K562 (cell line): ENCODE measurements around the gene FBXW7. TPM values are rescaled to one million over a fixed set of nuclear protein-coding genes. Genes with fewer than 3 reads are reported as not detected.
A peak's percentile ranks its signal among the peaks of the same experiment; 100 is the strongest.

Source experiments
- CBFA2T3 ChIP-seq: fragments of 450-650 bp; IDR thresholded peaks from 2 replicates; pipeline ENCODE4 v1.6.1; 2017
- CHD4 ChIP-seq: fragments of 200-600 bp; sonication (generic); IDR thresholded peaks from 3 replicates; pipeline ENCODE4 v1.6.1; 2012; ENCODE audit warnings: low read depth, mild to moderate bottlenecking, mixed read lengths, low read length, inconsistent platforms; ENCODE audit not compliant: insufficient read depth, insufficient replicate concordance, poor library complexity, severe bottlenecking
- DPF2 ChIP-seq: fragments of 450-650 bp; IDR thresholded peaks from 2 replicates; pipeline ENCODE4 v1.6.1; 2016
- E2F3 ChIP-seq: fragments of 250-450 bp; sonication (Bioruptor Pico); IDR thresholded peaks from 2 replicates; pipeline ENCODE4 v1.4.0; 2020; ENCODE audit warnings: mild to moderate bottlenecking
- ETS2 ChIP-seq: IDR thresholded peaks from 2 replicates; pipeline ENCODE4 v1.6.1; 2016; ENCODE audit warnings: borderline replicate concordance, missing genetic modification characterization, mild to moderate bottlenecking, moderate library complexity, missing compliant biosample characterization; ENCODE audit not compliant: poor library complexity, severe bottlenecking
- EWSR1 ChIP-seq: fragments of 450-650 bp; IDR thresholded peaks from 2 replicates; pipeline ENCODE4 v1.6.1; 2018; ENCODE audit warnings: borderline replicate concordance, mild to moderate bottlenecking, low read depth, moderate library complexity; ENCODE audit not compliant: partially characterized antibody
- EZH2 ChIP-seq: IDR thresholded peaks from 2 replicates; pipeline ENCODE4 v1.6.1; 2012; ENCODE audit warnings: low read depth, mild to moderate bottlenecking, inconsistent platforms, low read length, borderline replicate concordance
- KDM4B ChIP-seq, 2 experiments: fragments of 450-650 bp in 1 of 2; sonication (generic) in 1 of 2; IDR thresholded peaks; 2 replicates each; pipeline ENCODE4 v1.6.1; 2016 to 2017; ENCODE audit warnings: borderline replicate concordance in 2 of 2, antibody characterized with exemption in 1 of 2, low read depth in 1 of 2, mild to moderate bottlenecking in 1 of 2
- KLF6 ChIP-seq: fragments of 250-450 bp; sonication (Bioruptor Pico); IDR thresholded peaks from 2 replicates; pipeline ENCODE4 v1.4.0; 2020; ENCODE audit warnings: mild to moderate bottlenecking, moderate library complexity, borderline replicate concordance
- L3MBTL2 ChIP-seq: fragments of 450-650 bp; IDR thresholded peaks from 2 replicates; pipeline ENCODE4 v1.6.1; 2016; ENCODE audit warnings: mild to moderate bottlenecking, moderate library complexity
- MECOM ChIP-seq: fragments of 250-450 bp; sonication (Bioruptor Pico); IDR thresholded peaks from 2 replicates; pipeline ENCODE4 v1.8.0; 2022; ENCODE audit warnings: inconsistent platforms
- MED1 ChIP-seq: sonication (generic); formaldehyde crosslinking; IDR thresholded peaks from 2 replicates; pipeline ENCODE4 v1.8.1; 2023; ENCODE audit warnings: missing genetic modification reagents, borderline replicate concordance
- NBN ChIP-seq: fragments of 450-650 bp; IDR thresholded peaks from 2 replicates; pipeline ENCODE4 v1.6.1; 2016; ENCODE audit warnings: low read depth, mild to moderate bottlenecking
- POLR2A ChIP-seq: fragments of 450-650 bp; conservative IDR thresholded peaks from 2 replicates; pipeline ENCODE4 v1.6.1; 2016
- SAP30 ChIP-seq: fragments of 200-600 bp; sonication (generic); IDR thresholded peaks from 2 replicates; pipeline ENCODE4 v1.6.1; 2012; ENCODE audit warnings: borderline replicate concordance, low read depth, mild to moderate bottlenecking, moderate library complexity, low read length, control low read depth, inconsistent platforms; ENCODE audit not compliant: insufficient read depth, poor library complexity, severe bottlenecking
- SP1 ChIP-seq: sonication (generic); formaldehyde crosslinking; IDR thresholded peaks from 2 replicates; pipeline ENCODE4 v1.8.1; 2022; ENCODE audit warnings: mild to moderate bottlenecking, missing genetic modification reagents
- SP2 ChIP-seq: IDR thresholded peaks from 2 replicates; pipeline ENCODE4 v1.6.1; 2011; ENCODE audit warnings: mild to moderate bottlenecking, low read depth, low read length, moderate library complexity; ENCODE audit not compliant: poor library complexity, severe bottlenecking; ENCODE audit errors: extremely low read depth
- SRSF9 ChIP-seq: fragments of 200-400 bp; formaldehyde crosslinking; IDR thresholded peaks from 2 replicates; pipeline ENCODE4 v1.6.1; 2017; ENCODE audit warnings: low read depth, low read length, borderline replicate concordance
- ZNF124 ChIP-seq: sonication (generic); formaldehyde crosslinking; IDR thresholded peaks from 2 replicates; pipeline ENCODE4 v1.8.1; 2022; ENCODE audit warnings: missing genetic modification reagents
- ZNF212 ChIP-seq: fragments of 450-650 bp; formaldehyde crosslinking; IDR thresholded peaks from 2 replicates; pipeline ENCODE4 v1.4.0; 2020; ENCODE audit warnings: mild to moderate bottlenecking
- ZNF347 ChIP-seq: fragments of 450-650 bp; formaldehyde crosslinking; IDR thresholded peaks from 2 replicates; pipeline ENCODE4 v1.4.0; 2020; ENCODE audit warnings: low read depth, mild to moderate bottlenecking, moderate library complexity
- ZNF584 ChIP-seq: fragments of 200-800 bp; sonication (Bioruptor generic); IDR thresholded peaks from 2 replicates; pipeline ENCODE4 v1.6.1; 2016; ENCODE audit warnings: low read depth, mild to moderate bottlenecking, missing genetic modification characterization, missing compliant biosample characterization
- polyA plus RNA-seq, 8 experiments: library from polyadenylated mRNA; depleted of rRNA in 4 of 8; stranded (reverse) in 5 of 8; unstranded in 3 of 8; fragments of >200 nt; fragmentation: Nextera tagmentation in 2 of 8; fragmentation: Illumina TruSeq in 1 of 8; extraction: Ambion mirVana in 2 of 8; extraction: Trizol in 1 of 8; gene quantifications; 2 replicates each; pipeline versions ENCODE4 v1.2.1 to v1.2.3, GENCODE V29; 2011 to 2014; ENCODE audit warnings: inconsistent platforms in 1 of 8, missing spikeins in 1 of 8
- total RNA-seq, 7 experiments: library from RNA; depleted of rRNA in 6 of 7; stranded (reverse); fragments of >200 nt in 6 of 7; fragmentation: Illumina TruSeq in 2 of 7; extraction: Trizol in 2 of 7; gene quantifications; 2 replicates each; pipeline versions ENCODE4 v1.2.1 to v1.2.3, GENCODE V29; 2011 to 2021; ENCODE audit warnings: low replicate concordance in 1 of 7
- TF ChIP-seq, protein P1 (sequence below): fragments of 450-650 bp; IDR thresholded peaks from one replicate; pipeline ENCODE4 v1.6.1; 2018; ENCODE audit warnings: mild to moderate bottlenecking, moderate library complexity; ENCODE audit not compliant: partially characterized antibody
- TF ChIP-seq, protein P2 (sequence below): sonication (generic); formaldehyde crosslinking; IDR thresholded peaks from 2 replicates; pipeline ENCODE4 v1.8.0; 2022; ENCODE audit warnings: mild to moderate bottlenecking, missing genetic modification reagents, borderline replicate concordance
- TF ChIP-seq, protein P3 (sequence below): IDR thresholded peaks from 2 replicates; pipeline ENCODE4 v1.6.1; 2016; ENCODE audit warnings: missing genetic modification characterization, missing compliant biosample characterization

The FBXW7 gene
- total and polyA plus RNA-seq, 9 of the 15 experiments (the other 6 are each of a cell fraction or from before 2014, with no cell fraction given): 6.8 to 44.2 (median 16.4) TPM

DNA sequence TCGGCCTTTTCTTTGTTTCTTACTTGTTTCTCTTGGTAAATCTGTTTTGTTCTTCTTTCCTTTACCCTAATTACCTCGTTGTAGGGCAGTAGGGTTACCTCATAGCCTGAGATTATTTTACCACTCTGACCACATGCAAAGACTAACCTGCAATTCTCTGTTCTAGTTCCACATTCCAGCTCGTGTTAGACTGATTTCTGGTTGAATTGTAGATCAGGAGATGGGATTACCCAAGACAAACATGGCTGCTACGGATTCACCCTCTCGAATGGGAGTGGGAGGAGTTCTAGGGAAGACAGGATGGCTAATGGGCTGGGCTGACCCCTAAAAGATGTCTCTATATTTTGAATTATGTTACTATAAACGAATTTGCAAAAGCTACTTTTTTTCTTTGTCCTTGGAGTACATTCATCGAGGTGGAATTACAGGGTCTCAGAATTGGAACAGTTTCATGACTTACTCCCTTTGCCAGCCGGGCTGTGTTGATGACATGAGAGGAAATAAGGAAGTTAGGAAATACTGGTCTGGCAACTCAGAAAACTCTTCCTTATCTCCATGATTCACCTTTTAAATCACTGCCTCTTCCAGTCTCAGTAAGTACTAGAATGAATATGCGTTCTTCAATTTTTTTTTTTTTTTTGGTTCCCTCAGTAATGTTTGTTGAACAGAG lies 36.7 kb upstream of the FBXW7 start (continued):
- TF ChIP-seq ETS2 (tag) (no peak), SAP30 (no peak), ZNF212 (CRISPR knock-in tag) (no peak), ZNF584 (CRISPR knock-in tag) (peak; percentile 57; the same call in 1 of the 2 replicates), MECOM (CRISPR knock-in tag) (no peak), L3MBTL2 (no peak), CHD4 (no peak), ZNF124 (CRISPR knock-in tag) (no peak), ZNF347 (CRISPR knock-in tag) (no peak), KLF6 (CRISPR knock-in tag) (no peak), SP1 (CRISPR knock-in tag) (no peak), CBFA2T3 (peak; percentile 86), EWSR1 (no peak), MED1 (CRISPR knock-in tag) (no peak), SP2 (no peak), DPF2 (peak; percentile 83), NBN (no peak; the same call in 1 of the 2 replicates), E2F3 (CRISPR knock-in tag) (no peak), SRSF9 (no peak), POLR2A (no peak), EZH2 (no peak), KDM4B (IDR thresholded peaks at IDR 0.05; ENCODE audit: borderline replicate concordance in 2 of 2, low read depth in 1 of 2) (no peak)
- TF ChIP-seq, protein P1, sequence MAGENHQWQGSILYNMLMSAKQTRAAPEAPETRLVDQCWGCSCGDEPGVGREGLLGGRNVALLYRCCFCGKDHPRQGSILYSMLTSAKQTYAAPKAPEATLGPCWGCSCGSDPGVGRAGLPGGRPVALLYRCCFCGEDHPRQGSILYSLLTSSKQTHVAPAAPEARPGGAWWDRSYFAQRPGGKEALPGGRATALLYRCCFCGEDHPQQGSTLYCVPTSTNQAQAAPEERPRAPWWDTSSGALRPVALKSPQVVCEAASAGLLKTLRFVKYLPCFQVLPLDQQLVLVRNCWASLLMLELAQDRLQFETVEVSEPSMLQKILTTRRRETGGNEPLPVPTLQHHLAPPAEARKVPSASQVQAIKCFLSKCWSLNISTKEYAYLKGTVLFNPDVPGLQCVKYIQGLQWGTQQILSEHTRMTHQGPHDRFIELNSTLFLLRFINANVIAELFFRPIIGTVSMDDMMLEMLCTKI: no peak
- TF ChIP-seq, protein P2, sequence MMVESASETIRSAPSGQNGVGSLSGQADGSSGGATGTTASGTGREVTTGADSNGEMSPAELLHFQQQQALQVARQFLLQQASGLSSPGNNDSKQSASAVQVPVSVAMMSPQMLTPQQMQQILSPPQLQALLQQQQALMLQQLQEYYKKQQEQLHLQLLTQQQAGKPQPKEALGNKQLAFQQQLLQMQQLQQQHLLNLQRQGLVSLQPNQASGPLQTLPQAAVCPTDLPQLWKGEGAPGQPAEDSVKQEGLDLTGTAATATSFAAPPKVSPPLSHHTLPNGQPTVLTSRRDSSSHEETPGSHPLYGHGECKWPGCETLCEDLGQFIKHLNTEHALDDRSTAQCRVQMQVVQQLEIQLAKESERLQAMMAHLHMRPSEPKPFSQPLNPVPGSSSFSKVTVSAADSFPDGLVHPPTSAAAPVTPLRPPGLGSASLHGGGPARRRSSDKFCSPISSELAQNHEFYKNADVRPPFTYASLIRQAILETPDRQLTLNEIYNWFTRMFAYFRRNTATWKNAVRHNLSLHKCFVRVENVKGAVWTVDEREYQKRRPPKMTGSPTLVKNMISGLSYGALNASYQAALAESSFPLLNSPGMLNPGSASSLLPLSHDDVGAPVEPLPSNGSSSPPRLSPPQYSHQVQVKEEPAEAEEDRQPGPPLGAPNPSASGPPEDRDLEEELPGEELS: no peak
- TF ChIP-seq, protein P3, sequence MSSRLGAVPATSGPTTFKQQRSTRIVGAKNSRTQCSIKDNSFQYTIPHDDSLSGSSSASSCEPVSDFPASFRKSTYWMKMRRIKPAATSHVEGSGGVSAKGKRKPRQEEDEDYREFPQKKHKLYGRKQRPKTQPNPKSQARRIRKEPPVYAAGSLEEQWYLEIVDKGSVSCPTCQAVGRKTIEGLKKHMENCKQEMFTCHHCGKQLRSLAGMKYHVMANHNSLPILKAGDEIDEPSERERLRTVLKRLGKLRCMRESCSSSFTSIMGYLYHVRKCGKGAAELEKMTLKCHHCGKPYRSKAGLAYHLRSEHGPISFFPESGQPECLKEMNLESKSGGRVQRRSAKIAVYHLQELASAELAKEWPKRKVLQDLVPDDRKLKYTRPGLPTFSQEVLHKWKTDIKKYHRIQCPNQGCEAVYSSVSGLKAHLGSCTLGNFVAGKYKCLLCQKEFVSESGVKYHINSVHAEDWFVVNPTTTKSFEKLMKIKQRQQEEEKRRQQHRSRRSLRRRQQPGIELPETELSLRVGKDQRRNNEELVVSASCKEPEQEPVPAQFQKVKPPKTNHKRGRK (tag): no peak
